ENCODE data around the gene FUNDC2.

GRCh38 chrX:154988719-154989118 lies 37.9 kb upstream of the FUNDC2 start:
- TF ChIP-seq POLR2A (IDR thresholded peaks at IDR 0.05; ENCODE audit: low read length) (no peak), GATA1 (IDR thresholded peaks at IDR 0.05; ENCODE audit: low read depth, low read length) (no peak)
